Activated CD8-positive, alpha-beta memory T cell treated with anti-CD3 and anti-CD28 coated beads for 4 hours (primary cell): Measurements from ENCODE around the gene USP7.
"Not testable (repeated sequence)": the region's sequence is repeated elsewhere in the genome, so short reads cannot be mapped to it uniquely, and the experiment has no call there.

Experiments used
- DNase-seq, 2 donors: peaks; one replicate each; pipeline ENCODE4 v3.0.0-alpha.2; 2020; ENCODE audit warnings: low read depth in 2 of 2

Gene USP7

DNA sequence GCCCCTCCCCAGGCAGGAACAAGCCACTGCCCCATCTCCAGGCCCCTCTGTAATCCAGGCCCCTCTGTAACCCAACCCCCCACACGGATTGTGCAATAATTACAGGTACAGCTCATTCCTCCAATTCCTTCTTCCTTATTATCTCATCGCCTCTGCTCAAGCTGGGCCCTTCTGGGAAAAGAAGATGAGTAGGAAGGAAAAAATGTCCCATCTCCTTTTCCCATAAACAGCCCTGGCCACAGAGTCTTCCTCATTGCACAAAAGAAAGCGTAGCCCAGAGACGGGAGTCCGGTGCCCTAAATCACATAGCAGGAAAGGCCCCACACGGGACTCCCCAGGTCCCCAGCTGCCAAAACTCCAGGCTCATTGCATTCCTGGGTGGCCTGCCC lies 85.2 kb downstream of the USP7 start:
- DNase-seq, result no peak

- no peak for DNase-seq
Measured at GRCh38 chr16:8877894-8878522, 85.7 kb downstream of the USP7 start.

DNA sequence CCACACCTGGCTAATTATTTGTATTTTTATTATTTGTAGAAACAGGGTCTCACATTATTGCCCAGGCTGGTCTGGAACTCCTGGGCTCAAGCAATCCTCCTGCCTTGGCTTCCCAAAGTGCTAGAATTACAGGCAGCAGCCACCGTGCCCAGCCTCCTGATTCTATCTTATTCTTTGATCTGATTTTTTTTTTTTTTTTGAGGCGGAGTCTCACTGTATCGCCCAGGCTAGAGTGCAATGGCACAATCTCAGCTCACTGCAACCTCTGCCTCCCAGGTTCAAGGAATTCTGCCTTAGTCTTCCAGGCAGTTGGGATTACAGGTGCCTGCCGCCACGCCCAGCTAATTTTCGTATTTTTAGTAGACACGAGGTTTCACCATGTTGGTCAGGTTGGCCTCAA lies 88.4 kb downstream of the USP7 start:
- DNase-seq, result not testable (repeated sequence)

DNA sequence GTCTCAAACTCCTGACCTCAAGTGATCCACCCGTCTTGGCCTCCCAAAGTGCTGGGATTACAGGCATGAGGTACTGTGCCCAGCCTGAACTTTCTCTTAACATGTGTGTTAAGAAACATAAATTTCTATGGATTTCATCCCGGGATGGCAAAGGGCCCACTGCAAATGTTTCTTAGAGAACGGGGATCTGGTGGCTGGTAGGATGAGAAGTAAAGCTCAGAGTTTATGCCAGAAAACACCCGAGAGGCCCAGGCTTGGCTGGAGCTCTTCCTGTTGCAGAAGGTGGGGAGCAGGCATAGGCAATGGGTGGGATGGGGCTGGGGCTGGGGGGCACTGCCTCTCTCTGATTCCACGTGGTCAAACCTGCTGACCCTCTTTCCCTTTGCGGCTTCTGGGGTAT lies 89.3 kb downstream of the USP7 start:
- DNase-seq, result no peak

- not testable (repeated sequence) for DNase-seq
Measured at GRCh38 chr16:8873866-8874195, 89.9 kb downstream of the USP7 start.

DNA sequence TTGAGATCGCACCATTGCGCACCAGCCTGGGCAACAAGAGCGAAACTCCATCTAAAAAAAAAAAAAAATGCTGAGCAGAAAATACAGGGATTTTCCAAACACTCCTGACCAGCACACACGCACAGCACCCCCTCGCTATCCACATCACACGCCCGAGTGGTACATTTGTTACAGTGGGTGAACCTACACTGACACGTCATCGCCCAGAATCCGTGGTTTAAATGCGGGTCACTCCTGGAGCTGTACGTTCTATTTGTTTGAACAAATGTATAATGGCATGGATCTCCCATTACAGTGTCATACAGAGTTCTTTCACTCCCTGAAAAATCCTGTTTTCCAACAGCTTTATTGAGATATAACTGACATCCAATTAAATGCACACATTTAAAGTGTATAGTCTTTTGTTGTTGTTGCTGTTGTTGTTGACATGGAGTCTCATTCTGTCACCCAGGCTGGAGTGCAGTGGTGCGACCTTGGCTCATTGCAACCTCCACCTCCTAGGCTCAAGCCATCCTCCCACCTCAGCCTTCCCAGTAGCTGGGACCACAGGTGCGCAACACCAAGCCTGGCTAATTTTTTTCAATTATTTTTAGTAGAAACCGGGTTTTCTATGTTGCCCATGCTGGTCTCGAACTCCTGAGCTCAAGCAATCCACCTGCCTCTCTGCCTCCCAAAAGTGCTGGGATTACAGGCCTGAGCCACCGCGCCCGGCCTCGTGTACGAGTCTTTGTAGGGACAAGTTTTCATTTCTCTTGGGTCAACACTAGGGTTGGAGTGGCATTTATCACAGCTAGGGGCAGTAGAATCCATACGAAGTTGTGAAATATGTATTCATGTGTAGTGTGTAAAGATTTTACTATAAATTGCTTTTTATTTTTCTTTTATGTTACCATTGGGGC lies 90.5 kb downstream of the USP7 start:
- DNase-seq, result no peak

GRCh38 chr16:8872071-8872470 lies 91.6 kb downstream of the USP7 start:
- no peak for DNase-seq

- not testable (repeated sequence) for DNase-seq
Measured at GRCh38 chr16:8869988-8870241, 93.8 kb downstream of the USP7 start.

DNA sequence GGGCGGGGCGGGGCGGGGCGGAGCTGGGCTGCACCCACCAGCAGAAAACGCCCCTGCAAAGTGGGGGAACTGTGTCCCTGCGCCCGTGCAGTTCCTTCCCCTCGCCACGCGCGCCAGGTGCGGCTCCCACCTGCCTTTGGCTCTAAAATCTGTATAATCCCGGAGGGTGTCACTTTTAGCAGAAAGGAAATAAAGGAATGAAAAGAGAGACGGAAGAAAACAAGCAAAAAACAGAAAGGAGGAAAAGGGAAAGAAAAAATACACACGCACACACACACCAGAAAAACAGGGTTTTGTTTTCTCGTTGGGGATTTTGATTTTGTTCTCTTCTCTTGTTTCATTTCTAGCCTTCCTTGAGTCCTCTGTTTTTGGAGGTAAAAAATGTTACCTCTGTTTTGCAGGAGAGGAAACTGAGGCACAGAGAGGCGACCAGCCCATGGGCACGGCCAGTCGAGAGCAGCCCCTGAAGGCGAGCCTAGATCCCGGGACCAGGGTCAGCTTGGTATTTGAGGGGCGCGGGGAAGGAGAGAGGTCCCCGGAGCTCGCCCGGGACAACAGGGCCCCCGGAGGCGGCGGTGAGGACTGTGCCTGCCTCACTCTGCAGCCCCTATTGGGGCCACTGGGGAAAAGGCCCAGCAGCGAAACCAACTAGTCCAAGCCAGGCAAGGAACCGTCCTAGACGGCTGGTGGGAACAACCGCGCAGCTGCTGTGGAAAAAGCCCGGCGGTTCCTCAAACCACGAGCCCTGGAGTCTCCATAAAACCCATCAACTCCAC lies 94.3 kb downstream of the USP7 start:
- DNase-seq, result no peak

DNA sequence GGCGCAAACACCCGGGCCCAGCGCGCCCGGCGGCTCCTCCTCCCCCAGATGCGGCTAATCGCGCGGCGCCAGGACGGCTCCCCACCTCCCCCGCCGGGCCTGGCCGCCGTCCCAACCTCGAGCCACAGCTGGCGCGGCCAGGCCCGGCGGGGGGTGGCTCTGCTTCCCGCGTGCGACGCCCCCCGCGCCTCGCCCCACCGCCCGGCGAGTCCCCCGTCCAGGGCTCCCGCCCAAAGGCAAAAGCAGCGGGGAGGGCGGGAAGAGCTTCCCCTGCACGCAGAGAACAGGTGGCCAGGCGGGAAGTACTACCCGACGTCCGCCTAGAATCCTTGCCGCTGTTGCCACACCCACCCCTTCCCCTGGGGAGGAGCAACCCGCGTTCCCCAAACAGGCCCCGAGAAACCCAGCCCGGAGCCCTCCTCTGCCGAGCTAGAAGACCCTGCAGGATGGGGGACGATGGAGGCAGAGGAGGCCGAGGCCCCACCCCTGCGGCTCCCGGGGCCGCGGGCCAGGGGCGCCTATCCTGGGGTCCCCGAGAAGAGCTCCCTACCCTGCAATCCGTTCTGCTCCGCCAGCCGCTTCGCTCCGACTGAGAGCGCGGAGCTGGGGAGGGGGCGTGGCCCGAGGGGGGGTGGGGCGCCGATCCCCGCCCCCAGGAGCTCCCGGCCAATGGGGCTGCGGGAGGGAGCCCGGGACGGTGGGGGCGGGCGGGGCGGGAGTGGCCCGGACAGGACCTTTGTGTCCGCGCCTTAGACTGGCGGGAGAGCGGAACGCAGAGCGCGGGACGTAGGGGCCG lies 95.1 kb downstream of the USP7 start, which contains the start of gene CARHSP1:
Gene CARHSP1 (minus strand): TSS at position 591 of the 796 bp plus-strand sequence. CDS start 9,678 bp downstream, outside the sequence.
- DNase-seq, result peak; percentile 49 to 62

DNA sequence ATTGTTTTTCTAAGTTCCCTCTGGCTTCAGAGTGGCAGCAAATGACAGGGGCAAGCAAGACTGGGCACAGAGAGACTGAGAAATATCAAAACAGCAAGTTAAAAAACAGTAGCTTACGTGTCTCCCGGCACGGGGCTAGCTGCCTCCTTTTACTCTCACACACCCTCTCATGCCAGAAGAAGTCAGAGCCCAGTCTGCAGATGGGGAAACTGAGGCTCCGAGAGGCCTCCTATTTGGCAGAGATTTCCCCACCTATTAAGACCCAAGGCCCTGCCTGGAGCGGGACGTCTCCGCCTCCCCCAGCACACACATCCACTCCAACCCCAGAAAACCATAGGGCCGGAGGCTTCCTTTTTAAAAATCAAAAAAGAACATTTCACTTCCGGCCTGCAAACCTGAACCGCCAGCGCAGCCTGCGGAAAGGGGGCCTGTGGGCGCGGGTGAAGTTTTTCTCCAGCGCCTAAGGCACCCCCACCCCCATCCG lies 95.7 kb downstream of the USP7 start:
- no peak for DNase-seq

DNA sequence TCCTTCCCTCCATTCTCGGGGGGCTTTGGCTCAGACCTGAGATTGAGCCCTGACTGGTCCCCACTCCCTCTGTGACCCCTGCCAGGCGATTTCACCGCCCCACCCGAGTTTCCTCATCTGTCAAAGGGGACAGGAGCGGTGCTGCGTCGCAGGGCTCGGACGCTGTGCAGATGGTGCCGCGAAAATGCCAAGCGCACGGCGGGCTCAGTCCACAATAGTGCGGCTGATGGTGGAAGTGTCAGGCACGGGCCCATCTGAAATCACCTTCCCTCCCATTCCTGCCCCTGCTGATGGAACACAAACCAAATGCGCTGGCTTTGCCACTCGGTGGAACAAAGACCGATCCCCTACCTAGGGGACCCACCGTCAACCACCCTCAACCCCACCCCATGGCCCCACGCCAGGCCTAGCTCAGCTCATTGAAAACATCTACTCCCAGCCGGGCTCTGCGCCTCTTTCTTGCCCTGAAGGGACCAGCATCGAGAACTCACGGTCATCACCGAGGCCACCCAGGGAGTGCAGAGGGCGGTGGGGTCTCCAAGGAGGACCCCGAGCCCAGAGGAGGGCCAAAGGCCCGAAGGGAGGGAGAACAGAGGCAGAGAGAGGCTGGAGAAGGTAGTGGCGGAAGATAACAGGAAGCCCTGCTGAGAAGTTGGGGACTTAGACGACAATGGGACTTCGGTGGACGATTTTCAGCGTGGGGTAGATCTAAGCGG lies 96.3 kb downstream of the USP7 start:
- no peak for DNase-seq

- DNase-seq, result no peak
Measured at GRCh38 chr16:8866884-8867215, 96.9 kb downstream of the USP7 start.

DNA sequence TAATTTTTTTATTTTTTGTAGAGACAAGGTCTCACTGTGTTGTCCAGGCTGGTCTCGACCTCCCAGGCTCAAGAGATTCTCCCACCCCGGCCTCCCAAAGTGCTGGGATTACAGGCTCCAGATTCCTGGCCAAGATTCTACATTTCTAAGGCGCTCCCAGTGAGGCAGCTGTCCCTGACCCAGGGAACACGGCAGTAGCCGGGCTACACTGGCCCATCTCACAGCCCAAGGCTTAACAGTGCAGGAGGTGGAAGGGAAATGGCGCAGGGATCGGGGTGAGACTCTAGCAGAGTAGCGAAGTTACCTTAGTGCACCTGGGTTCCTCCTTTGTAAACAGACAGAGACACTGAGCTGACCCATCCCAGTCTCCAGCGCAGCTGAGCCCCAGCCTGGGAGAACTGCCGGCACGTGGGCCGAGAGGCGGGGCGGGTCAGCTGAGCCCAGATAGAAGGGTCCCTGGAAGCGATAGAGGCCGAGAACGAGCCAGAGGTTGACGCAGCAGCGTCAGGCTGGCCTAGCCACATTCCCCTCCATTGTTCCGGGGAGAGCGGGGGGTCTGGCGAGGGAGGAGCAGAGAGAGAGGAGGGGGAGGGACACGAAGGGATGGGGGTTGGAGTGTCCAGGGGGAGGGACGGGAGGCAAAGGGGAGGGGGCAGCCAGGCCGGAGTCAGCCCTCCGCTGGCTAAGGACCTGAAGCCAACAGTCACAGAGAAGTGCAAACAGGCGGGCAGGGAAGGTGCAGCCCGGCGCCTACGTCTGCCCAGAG lies 97.4 kb downstream of the USP7 start:
- no peak for DNase-seq

GRCh38 chr16:8865145-8865882 lies 98.4 kb downstream of the USP7 start:
- no peak for DNase-seq

- no peak for DNase-seq
Measured at GRCh38 chr16:8864480-8865110, 99.1 kb downstream of the USP7 start.

- DNase-seq, result no peak
Measured at GRCh38 chr16:8863594-8864424, 99.9 kb downstream of the USP7 start.
